ENCODE data around the gene POU6F2.
"Not testable (repeated sequence)": the region's sequence is repeated elsewhere in the genome, so short reads cannot be mapped to it uniquely, and the experiment has no call there.

Gene POU6F2

DNA sequence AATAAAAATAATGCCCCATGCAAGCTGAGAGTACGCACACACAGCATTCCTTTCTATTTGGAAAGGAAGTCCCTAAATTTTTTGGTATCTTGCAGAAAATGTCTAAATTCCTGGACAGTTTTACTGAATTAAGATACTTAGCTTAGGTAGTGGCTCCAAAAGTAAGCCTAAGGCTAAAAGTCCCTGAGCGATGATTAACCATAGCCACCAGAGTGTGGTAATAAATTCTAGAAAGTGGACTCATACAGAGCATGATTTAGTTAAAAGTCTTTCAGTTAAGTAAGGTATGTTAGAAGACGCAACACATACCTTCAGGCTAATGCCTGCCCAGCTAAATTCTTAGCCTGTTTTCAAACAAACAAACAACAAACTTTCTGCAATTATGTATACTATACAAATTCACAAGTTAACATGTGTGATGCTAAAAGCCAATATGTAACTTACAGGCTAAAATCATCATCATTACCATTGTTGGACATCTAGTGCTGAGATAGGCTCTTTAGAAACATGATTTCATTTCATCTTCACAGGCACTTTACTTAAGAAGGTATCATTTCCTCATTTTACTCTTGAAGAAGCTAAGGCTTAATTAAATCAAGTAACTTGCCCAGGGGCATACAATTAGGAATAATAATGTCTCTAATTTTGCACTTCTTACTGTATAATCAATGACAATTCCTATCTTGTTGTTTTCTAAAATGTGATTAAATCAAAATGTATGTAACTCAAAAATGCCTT lies 327.1 kb downstream of the POU6F2 start:
- no peak overlapping the region for H3K4me3 ChIP-seq (ENCODE audit: low read length)
- TF ChIP-seq ZNF274 (IDR thresholded peaks at IDR 0.05; ENCODE audit: low read depth, low read length): no peak

DNA sequence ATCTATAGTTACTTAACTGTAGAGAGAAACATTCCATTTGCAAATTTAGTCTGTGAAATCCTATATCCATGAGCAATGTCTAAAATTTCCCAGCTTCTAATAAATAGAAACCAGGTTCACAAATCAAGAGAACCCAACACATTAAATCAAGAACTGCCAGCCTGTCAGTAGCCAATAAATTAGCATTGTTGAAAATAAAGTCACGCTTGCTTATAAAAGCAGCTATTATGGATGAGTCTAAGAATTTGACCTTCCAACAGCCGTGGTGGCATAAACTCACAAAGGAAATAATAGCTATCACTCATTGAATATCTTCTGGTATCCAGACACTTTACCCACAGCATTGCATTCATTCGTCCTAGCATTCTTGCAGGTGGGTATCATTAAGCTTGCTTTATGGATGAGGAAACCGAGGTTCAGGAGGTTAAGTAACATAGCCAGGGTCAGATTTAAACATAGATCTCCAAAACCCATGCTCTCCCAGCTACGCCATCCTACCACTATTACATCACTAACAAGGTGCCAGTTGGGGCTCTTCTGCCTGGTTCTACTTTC lies 328.4 kb downstream of the POU6F2 start:
- TF ChIP-seq ZNF274 (IDR thresholded peaks at IDR 0.05; ENCODE audit: low read depth, low read length): no peak
- H3K4me3 ChIP-seq (ENCODE audit: low read length): no peak overlapping the region

DNA sequence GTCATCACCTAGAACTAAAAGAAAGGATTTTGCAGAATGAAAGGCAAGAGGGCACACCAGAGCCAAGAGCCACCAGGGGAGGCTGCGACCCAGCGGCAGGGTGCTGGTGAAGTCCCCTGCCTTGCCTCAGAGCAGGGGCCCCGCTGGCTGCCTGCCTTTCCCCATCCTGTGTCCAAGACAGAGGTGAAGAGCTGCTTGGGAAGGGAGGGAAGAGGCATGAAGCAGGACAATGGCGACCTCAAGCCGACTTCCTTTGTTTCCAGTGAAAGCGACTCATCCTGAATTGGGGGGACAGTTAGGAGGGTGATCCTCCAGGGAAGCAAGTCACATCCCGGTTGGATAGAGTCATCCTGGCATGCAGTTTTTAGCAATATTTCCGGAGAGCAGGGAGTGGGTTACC lies 333.0 kb downstream of the POU6F2 start:
- H3K4me3 ChIP-seq (ENCODE audit: low read length): no peak overlapping the region
- no peak for TF ChIP-seq ZNF274 (IDR thresholded peaks at IDR 0.05; ENCODE audit: low read depth, low read length)

DNA sequence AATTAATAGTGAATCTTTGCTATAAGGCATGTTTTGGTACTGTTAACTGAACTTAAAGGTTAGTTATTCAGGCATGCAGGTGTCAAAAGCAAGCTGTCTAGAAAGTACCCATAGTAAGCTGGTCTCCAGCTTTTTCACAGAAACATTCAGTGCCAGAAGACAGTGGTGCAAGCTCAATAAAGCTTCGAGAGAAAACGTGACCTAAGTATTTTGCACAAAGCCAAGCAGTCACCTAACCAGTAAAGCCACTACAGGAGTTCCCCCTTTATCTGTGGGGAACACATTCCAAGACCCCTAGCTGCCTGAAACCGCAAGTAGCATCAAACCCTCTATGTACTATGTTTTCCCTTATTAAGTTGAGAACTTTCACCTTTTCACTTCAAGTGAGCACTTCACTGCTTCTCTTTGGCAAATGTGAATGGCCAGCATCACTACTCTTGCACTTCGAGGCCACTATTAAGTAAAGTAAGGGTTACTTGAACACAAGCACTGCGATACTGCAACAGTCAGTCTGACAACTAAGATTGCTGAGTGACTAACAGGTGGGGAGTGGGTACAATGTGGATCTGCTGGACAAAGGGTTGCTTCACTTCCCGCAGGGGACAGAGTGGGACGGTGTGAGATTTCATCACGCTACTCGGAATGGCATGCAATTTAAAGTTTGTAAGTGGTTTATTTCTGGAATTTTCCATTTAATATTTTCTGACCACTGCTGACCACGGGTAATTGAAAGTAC lies 334.7 kb downstream of the POU6F2 start:
- H3K4me3 ChIP-seq (ENCODE audit: low read length): no peak overlapping the region
- no peak for TF ChIP-seq ZNF274 (IDR thresholded peaks at IDR 0.05; ENCODE audit: low read depth, low read length)

DNA sequence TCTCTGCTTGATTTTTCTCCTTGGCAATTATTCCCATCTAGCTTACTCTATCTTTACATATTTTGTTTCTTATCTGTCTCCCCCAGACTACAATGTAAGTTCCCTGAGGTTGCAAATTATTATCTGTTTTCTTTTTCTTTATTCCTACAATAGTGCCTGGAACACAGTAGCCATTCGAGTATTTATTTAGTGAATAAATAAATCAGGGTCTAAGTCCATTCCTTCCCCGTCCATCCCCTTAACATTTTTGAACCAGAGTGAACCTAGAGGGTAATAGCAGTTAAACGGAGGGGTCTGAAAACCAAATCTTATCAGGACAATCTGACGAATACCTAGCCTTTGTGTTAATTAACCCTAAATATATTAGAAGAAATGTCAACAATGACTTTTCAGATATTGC lies 335.7 kb downstream of the POU6F2 start:
- H3K4me3 ChIP-seq (ENCODE audit: low read length): no peak overlapping the region
- TF ChIP-seq ZNF274 (IDR thresholded peaks at IDR 0.05; ENCODE audit: low read depth, low read length): no peak

DNA sequence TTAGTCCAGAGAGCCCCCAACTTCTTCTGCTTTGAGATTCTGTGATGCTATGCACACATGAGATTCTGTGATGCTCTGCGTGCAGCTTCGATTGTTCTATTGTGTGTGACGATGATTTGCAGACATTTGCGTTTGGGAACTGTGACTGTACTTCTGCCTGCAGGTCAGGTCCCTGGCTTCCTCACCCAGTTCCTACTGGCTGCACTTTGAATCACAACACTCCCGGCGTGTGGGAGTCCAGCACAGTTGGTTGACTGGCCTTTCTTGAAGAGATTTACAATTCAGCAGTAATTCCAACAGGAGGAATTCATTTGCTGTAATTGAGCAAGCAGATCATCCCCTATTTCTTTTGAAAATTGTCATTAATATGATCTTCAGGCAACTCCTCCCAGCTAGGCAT lies 336.3 kb downstream of the POU6F2 start:
- no peak for TF ChIP-seq ZNF274 (IDR thresholded peaks at IDR 0.05; ENCODE audit: low read depth, low read length)
- no peak overlapping the region for H3K4me3 ChIP-seq (ENCODE audit: low read length)

DNA sequence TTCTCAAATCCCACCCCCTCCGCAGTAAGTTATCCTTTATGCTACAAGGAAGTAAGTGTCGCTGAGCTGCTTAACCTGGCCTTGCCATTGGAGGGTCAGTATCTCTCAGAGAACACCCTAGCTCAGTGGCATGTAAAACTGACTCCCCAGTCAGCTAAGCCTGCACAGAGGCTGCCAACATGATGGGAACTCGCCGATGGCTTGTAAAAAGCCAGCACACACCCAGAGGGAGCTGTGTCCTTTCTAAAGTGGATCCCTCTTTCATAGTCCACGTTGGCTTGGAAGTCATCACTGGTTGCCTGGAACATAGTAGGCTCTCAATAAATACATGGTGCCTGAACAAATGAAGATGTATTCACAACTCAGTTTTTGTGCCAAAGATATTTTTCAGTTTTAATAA lies 339.4 kb downstream of the POU6F2 start:
- TF ChIP-seq ZNF274 (IDR thresholded peaks at IDR 0.05; ENCODE audit: low read depth, low read length): no peak
- no peak overlapping the region for H3K4me3 ChIP-seq (ENCODE audit: low read length)

DNA sequence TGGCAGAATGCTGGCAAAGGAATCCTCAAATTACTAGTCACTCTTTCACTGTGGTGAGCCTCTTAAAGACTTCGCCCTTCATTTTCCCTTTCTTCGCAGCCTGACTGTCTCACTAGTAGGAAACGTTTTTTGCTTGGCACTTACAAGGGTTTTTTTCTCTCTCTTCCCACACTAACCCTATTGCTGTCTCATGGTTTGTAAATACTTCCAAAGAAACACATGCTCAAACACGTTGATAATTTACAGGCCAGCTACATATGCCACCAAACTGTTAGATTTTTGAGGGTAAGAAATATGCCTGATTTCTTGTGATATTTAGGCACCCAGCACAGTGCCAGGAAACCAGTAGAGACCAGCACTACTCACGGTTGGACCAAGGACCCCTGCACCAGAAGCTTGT lies 340.2 kb downstream of the POU6F2 start:
- TF ChIP-seq ZNF274 (IDR thresholded peaks at IDR 0.05; ENCODE audit: low read depth, low read length): no peak
- no peak overlapping the region for H3K4me3 ChIP-seq (ENCODE audit: low read length)

DNA sequence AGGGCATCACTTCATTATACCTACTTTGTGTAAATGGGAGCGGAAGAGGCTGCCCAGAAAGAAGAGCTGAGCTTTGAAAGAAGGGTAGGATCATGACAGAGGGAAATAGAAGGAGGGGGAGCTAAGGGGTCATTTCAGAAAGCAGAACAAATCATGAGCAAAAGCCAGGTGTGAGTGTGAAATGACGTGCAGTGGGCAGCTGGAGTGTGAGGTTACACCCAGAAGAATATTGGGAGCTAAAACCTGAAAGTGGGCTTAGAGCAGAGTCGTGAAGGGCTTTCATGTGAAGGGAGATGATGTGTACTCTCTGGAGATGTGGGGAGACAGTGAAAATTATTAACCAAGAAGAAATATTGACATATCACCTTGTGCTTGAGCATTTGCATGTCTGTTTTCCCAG lies 343.5 kb downstream of the POU6F2 start:
- H3K4me3 ChIP-seq (ENCODE audit: low read length): no peak overlapping the region
- no peak for TF ChIP-seq ZNF274 (IDR thresholded peaks at IDR 0.05; ENCODE audit: low read depth, low read length)

DNA sequence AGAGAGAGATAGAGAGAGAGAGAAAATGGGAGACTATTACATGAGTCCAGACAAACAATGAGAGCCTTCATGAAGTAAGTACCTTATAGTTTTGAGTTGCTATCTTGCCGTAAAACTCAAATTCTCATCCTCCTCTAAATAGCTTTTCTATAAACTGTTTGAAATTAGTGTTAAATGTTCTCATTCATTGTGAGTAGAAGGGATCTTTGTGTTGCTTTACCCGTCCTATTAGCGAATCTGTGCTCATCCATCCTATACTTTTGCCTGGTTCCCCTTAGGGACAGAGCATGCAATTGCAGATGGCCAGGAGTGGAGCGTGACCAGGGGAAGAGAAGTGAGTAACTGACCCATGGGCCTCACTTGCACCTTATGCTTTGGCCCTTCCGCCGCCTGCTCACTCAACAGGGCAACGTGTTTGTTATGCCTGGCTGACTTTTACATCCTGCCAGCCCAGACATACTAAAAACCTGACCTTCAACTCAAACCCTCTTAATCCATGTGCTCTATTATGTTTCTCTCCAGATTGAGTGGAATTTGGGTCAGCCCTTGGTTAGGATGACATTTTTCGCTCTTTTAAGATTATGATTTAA lies 344.3 kb downstream of the POU6F2 start:
- no peak for TF ChIP-seq ZNF274 (IDR thresholded peaks at IDR 0.05; ENCODE audit: low read depth, low read length)

DNA sequence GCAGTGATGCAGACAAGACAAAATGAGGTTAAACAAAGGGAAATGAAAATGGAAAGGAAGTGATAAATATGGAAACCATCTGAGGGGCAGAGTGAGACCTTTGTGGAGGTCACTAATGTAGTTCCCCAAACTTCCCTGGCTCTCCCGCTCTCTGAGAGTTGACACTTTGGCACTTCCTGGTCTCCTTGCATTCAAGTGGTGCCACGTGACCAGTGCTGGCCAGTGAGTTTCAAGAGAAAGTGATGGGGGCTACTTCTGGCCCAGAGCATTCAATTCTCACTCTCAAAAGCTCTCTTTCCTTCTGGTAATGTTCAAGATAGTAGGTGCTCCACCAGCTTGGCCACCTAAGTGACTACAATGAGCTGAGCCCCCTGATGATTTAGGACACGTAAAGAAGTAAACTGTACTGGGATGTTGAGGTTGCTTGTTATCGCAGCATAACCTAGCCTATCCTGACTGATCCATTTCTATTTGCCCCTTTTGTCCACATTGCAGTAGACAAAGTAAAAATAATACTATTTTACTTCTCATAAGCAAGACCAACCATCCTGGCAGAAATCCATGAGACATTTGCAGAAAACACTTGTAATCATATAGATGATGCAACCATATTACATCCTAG lies 346.5 kb downstream of the POU6F2 start:
- H3K4me3 ChIP-seq (ENCODE audit: low read length): no peak overlapping the region

More for the DNA sequence above, 344.3 kb downstream of the POU6F2 start:
- no peak overlapping the region for H3K4me3 ChIP-seq (ENCODE audit: low read length)

DNA sequence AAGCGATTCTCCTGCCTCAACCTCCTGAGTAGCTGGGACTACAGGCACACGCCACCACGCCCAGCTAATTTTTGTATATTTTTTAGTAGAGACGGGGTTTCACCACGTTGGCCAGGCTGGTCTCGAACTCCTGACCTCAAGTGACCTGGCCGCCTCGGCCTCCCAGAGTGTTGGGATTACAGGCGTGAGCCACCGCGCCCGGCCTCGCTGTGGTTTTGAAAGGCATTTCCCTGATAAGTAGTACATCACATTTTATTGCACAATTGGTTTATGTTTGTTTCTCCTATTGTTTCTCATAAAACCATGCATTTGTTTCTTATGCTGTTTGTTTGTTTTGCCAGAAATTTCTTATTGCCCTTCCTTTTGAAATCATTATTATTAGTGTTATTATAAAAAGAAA lies 353.9 kb downstream of the POU6F2 start:
- H3K4me3 ChIP-seq (ENCODE audit: low read length): not testable (repeated sequence)

More for the DNA sequence above, 346.5 kb downstream of the POU6F2 start:
- TF ChIP-seq ZNF274 (IDR thresholded peaks at IDR 0.05; ENCODE audit: low read depth, low read length): no peak

DNA sequence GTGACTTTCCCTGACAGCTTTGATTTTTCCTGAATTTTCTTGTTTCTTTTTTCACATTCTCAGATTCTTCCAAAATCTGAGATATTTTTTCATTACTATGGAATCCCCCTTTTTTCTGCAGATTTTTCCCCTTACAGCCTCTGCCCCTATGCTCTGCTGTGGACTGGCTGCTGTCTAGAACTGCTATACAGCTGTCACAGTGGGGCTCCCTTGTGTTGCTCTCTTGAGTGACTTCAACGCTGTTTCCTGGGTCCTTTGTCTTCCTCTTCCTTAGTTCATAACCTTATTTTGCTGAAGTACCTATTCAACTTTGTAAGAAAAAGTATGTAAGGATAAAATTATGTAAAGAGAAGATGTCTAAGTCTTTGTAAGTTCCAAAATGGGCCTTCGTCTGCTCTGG lies 354.4 kb downstream of the POU6F2 start:
- no peak for TF ChIP-seq ZNF274 (IDR thresholded peaks at IDR 0.05; ENCODE audit: low read depth, low read length)

DNA sequence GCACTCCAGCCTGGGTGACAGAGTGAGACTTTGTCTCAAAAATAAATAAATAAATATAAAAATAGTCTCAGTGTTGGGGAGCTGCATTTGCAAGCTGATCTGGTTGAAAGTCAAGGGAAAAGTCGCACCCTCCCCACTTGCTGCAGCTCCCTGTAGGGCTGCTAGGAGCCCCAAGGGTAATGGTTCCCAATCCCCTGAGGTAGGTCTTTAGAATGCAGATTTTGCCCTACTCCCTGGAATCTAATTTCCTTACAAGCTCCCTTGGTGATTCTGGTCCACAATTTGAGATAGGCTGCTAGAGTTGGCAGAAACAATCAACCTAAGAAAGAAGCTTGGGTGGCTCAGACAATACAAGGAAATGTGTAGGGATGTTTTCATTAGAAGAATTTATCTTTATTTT lies 356.0 kb downstream of the POU6F2 start:
- no peak overlapping the region for H3K4me3 ChIP-seq (ENCODE audit: low read length)
- no peak for TF ChIP-seq ZNF274 (IDR thresholded peaks at IDR 0.05; ENCODE audit: low read depth, low read length)

More for the DNA sequence above, 354.4 kb downstream of the POU6F2 start:
- no peak overlapping the region for H3K4me3 ChIP-seq (ENCODE audit: low read length)

Measured in GM08714 (cell line).